GM19193 (cell line): ENCODE data around the gene SLC8B1.

Experiments used
- POLR2A ChIP-seq: IDR thresholded peaks from 4 replicates; pipeline ENCODE4 v1.6.1; 2011; ENCODE audit not compliant: insufficient read depth, insufficient read length; ENCODE audit errors: extremely low read depth

Gene SLC8B1

GRCh38 chr12:113334786-113335539 lies at the start of gene SLC8B1:
TSS of gene SLC8B1 (minus strand) at chr12:113335109. CDS start at chr12:113332878, 2,231 bp downstream.
- peak; percentile 78 for TF ChIP-seq POLR2A

- no peak for TF ChIP-seq POLR2A
Observed at GRCh38 chr12:113382206-113382605, 47.3 kb upstream of the SLC8B1 start.

DNA sequence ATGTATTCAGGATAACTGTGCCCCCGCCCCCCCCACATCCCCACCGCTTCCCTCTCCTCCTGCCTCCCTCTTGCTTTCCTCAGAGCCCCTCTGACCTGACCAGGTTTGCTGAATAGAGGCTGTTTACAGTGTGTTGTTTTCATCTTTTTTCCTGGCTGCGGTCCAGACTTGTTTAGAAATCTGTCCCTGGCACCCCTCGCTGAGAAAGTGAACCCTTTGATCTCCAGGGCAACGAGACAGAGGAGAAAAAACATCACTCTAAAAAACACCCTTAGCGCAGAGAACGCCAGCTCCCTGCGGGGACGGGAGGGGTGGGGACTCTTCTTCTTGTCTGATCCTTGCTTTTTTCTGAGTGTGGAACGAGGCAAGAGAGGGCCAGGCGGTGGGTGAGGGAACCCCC lies 46.3 kb upstream of the SLC8B1 start:
- no peak for TF ChIP-seq POLR2A

DNA sequence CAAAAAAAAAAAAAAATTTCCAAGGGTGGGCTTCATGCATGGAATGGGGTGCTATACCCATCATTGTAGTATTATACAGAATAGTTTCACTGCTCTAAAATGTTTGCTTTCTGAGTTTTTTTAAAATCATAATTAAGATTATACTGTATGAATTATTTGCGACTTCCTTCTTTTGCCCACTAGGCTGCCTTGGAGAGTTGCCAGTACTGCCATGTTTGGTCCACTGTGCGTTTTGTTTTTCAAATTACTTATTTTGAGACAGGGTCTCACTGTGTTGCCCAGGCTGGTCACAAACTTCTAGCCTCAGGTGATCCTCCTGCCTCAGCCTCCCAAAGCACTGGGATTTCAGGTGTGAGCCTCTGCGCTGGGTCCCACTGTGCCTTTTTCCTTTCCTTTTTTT lies 43.4 kb upstream of the SLC8B1 start:
- no peak for TF ChIP-seq POLR2A

DNA sequence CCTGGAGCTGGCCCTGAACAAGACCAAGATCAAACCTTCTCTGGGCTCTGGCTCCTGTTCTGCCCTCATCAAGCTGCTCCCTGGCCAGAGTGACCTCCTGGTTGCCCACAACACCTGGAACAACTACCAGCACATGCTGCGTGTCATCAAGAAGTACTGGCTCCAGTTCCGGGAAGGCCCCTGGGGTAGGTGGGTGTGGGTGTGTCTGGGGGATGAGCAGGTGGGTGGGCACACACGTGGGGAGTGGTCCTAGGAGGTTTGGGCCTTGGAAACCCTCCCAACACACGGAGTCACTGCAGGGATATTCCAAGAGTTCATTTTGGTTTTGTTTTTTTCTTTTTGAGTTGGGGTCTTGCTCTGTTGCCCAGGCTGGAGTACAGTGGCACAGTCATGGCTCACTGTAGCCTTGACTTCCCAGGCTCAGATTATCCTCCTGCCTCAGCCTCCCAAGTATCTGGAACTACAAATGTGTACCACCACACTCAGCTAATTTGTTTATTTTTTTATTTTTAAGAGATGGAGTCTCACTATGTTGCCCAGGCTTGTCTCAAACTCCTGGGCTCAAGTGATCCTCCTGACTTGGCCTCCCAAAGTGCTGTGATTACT lies 40.0 kb upstream of the SLC8B1 start:
- no peak for TF ChIP-seq POLR2A

DNA sequence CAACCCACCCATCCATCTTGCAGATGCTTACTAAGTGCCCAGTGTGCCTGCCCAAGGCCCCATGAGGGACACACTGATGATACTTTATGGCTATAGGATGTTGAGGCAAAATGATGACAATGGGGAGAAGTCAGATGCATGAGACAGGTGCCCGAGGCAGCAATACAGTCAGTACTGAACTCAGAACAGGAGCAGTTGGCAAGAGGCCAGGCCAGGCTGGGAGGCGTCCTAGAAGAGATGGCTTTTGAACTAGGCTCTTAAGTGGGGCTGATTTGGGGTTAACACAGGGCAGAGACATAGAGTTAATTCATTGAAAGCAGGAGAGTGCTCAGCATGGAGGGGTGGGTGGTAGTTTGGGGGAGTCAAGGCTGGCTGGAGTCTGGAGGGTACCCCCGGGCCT lies 39.1 kb upstream of the SLC8B1 start:
- no peak for TF ChIP-seq POLR2A

- TF ChIP-seq POLR2A, result no peak
Observed at GRCh38 chr12:113373440-113373839, 38.5 kb upstream of the SLC8B1 start.

DNA sequence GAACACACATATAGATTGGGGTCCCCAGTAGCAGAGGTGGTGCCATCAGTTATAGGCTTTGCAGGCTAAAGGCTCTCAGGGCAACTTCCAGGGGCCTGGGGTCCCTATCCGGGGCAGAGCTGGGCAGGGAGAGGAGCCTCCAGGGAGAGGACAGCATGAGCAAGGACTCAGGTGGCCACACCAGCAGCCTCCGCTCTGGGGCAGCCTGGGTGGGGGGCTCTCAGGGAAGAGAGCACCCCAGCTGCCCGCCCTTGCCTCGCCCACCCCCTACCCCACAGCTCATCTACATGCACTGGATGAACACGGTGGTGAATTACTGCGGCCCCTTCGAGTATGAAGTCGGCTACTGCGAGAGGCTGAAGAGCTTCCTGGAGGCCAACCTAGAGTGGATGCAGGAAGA lies 37.5 kb upstream of the SLC8B1 start:
- no peak for TF ChIP-seq POLR2A

DNA sequence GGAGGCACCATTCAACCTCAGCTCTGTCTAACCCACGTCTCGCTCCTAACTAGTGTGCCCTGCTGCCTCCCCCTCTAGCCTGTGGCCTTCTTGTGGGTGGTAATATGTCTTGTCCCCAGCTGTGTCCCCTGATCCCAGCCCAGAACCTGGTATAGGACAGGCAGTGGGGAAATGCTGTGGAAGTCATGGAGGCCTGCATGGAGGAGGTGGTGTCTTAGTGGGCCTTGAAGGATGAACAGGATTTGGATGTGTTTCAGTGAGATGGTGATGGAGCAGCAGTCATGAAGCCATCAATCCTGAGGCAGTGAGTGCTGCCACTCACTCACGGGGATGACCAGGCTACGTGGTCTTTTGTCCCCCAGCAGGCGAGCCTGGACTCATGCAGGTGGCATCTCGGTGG lies 36.9 kb upstream of the SLC8B1 start:
- no peak for TF ChIP-seq POLR2A

- no peak for TF ChIP-seq POLR2A
Observed at GRCh38 chr12:113370923-113371682, 36.2 kb upstream of the SLC8B1 start.

- TF ChIP-seq POLR2A, result no peak
Observed at GRCh38 chr12:113369391-113369985, 34.6 kb upstream of the SLC8B1 start.

DNA sequence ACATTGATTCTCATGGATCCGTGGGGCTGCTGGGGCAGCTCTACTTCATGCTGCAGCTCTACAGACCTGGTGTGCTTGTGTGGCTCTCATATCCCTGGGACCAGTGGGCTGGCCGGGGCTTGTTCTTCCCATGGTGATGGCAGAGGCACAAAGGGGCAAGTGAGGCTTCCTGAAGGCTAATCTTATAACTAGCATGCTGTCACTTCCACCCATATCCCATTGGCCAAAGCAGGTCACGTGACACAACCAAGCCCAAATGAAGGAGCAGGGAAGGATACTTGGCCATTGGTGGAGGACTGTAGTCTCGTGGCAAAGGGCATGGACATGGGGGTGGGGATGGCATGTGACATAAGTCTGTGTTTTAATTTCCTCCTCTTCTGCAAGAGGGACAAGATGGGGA lies 33.4 kb upstream of the SLC8B1 start:
- TF ChIP-seq POLR2A, result no peak

- TF ChIP-seq POLR2A, result no peak
Observed at GRCh38 chr12:113366827-113367226, 31.9 kb upstream of the SLC8B1 start.

GRCh38 chr12:113365639-113366395 lies 30.9 kb upstream of the SLC8B1 start:
- no peak for TF ChIP-seq POLR2A

GRCh38 chr12:113364698-113365097 lies 29.8 kb upstream of the SLC8B1 start:
- no peak for TF ChIP-seq POLR2A
